Mesenchymal stem cell (in vitro differentiated cells and primary cell): ENCODE results near the gene TNNT3.
"Not testable (repeated sequence)": the region's sequence is repeated elsewhere in the genome, so short reads cannot be mapped to it uniquely, and the experiment has no call there.

Experiments
- DNase-seq: peaks from one replicate; pipeline ENCODE4 v3.0.0-alpha.2; 2013
- H2AFZ ChIP-seq: one replicate; pipeline ENCODE4 v1.6.1; 2013; ENCODE audit warnings: low read depth, mild to moderate bottlenecking, control low read depth, inconsistent platforms, low read length, moderate library complexity
- H2AK5ac ChIP-seq: 2 replicates; pipeline ENCODE4 v1.6.1; 2013; ENCODE audit warnings: low read length, moderate library complexity, mild to moderate bottlenecking, inconsistent platforms; ENCODE audit not compliant: severe bottlenecking
- H2BK120ac ChIP-seq: one replicate; pipeline ENCODE4 v1.6.1; 2013; ENCODE audit warnings: low read depth, mild to moderate bottlenecking, inconsistent platforms, low read length, moderate library complexity
- H2BK12ac ChIP-seq, 2 experiments: one replicate each; pipeline ENCODE4 v1.6.1; 2013; ENCODE audit warnings: inconsistent platforms in 2 of 2, low read length in 2 of 2, mild to moderate bottlenecking in 2 of 2, moderate library complexity in 2 of 2, control low read depth in 1 of 2
- H2BK15ac ChIP-seq: one replicate; pipeline ENCODE4 v1.6.1; 2013; ENCODE audit warnings: mild to moderate bottlenecking, low read depth, inconsistent platforms; ENCODE audit not compliant: poor library complexity, severe bottlenecking
- H2BK5ac ChIP-seq: 2 replicates; pipeline ENCODE4 v1.6.1; 2013; ENCODE audit warnings: low read depth, mild to moderate bottlenecking, low read length, control low read depth, inconsistent platforms; ENCODE audit not compliant: poor library complexity, severe bottlenecking
- H3K14ac ChIP-seq, 2 experiments: one replicate each; pipeline ENCODE4 v1.6.1; 2013; ENCODE audit warnings: inconsistent platforms in 2 of 2, low read length in 2 of 2, control low read depth in 1 of 2, mild to moderate bottlenecking in 1 of 2, moderate library complexity in 1 of 2
- H3K18ac ChIP-seq, 2 experiments: one replicate each; pipeline ENCODE4 v1.6.1; 2013; ENCODE audit warnings: inconsistent platforms in 2 of 2, low read length in 2 of 2, control low read depth in 1 of 2, low read depth in 1 of 2, mild to moderate bottlenecking in 1 of 2
- H3K23ac ChIP-seq, 2 experiments: one replicate each; pipeline ENCODE4 v1.6.1; 2013; ENCODE audit warnings: inconsistent platforms in 2 of 2, low read length in 2 of 2, mild to moderate bottlenecking in 2 of 2, moderate library complexity in 2 of 2, control low read depth in 1 of 2
- H3K27ac ChIP-seq: 2 replicates; pipeline ENCODE4 v1.5.1; 2013; ENCODE audit warnings: mild to moderate bottlenecking, moderate library complexity, low read length, control low read depth, inconsistent platforms; ENCODE audit not compliant: poor library complexity, severe bottlenecking
- H3K27me3 ChIP-seq, 2 experiments: 2 replicates each; pipeline versions ENCODE4 v1.6.1 to v1.7.0; 2013; ENCODE audit warnings: low read length in 2 of 2, mild to moderate bottlenecking in 2 of 2, moderate library complexity in 2 of 2, control low read depth in 1 of 2, inconsistent platforms in 1 of 2; ENCODE audit not compliant: control insufficient read depth in 1 of 2, insufficient read depth in 1 of 2
- H3K36me3 ChIP-seq, 2 experiments: 2 replicates each; pipeline versions ENCODE4 v1.6.1 to v1.7.0; 2013; ENCODE audit warnings: low read length in 2 of 2, control low read depth in 1 of 2, inconsistent platforms in 1 of 2, low read depth in 1 of 2, mild to moderate bottlenecking in 1 of 2; ENCODE audit not compliant: insufficient read depth in 2 of 2, control insufficient read depth in 1 of 2
- H3K4ac ChIP-seq, 2 experiments: one replicate each; pipeline ENCODE4 v1.6.1; 2013; ENCODE audit warnings: inconsistent platforms in 2 of 2, low read length in 2 of 2, mild to moderate bottlenecking in 2 of 2, moderate library complexity in 2 of 2, control low read depth in 1 of 2, low read depth in 1 of 2
- H3K4me1 ChIP-seq: 2 replicates; pipeline ENCODE4 v1.6.1; 2013; ENCODE audit warnings: low read depth, low read length, control low read depth; ENCODE audit not compliant: control insufficient read depth, insufficient read depth
- H3K4me2 ChIP-seq: 2 replicates; pipeline ENCODE4 v1.6.1; 2013; ENCODE audit warnings: low read length, mild to moderate bottlenecking, inconsistent platforms; ENCODE audit not compliant: poor library complexity, severe bottlenecking
- H3K4me3 ChIP-seq, 2 experiments: 2 replicates each; pipeline versions ENCODE4 v1.5.1 to v1.7.0; 2013; ENCODE audit warnings: low read length in 2 of 2, mild to moderate bottlenecking in 2 of 2, control low read depth in 1 of 2, low read depth in 1 of 2; ENCODE audit not compliant: insufficient read depth in 1 of 2
- H3K79me1 ChIP-seq: replicated peaks from 2 replicates; pipeline ENCODE4 v1.6.1; 2013; ENCODE audit warnings: mild to moderate bottlenecking, control low read depth, low read length, inconsistent platforms; ENCODE audit not compliant: poor library complexity, severe bottlenecking
- H3K9ac ChIP-seq: 2 replicates; pipeline ENCODE4 v1.7.0; 2013; ENCODE audit warnings: mild to moderate bottlenecking, low read length, moderate library complexity
- H3K9me3 ChIP-seq: 2 replicates; pipeline ENCODE4 v1.7.0; 2013; ENCODE audit warnings: mild to moderate bottlenecking, low read length; ENCODE audit not compliant: control insufficient read depth
- H4K8ac ChIP-seq: one replicate; pipeline ENCODE4 v1.6.1; 2013; ENCODE audit warnings: inconsistent platforms, mild to moderate bottlenecking, low read length, moderate library complexity
- H4K91ac ChIP-seq: one replicate; pipeline ENCODE4 v1.6.1; 2013; ENCODE audit warnings: mild to moderate bottlenecking, low read length, inconsistent platforms
- WGBS: methylation state at CpG from one replicate; pipeline ENCODE4 v1.1.7; 2013; ENCODE audit warnings: mixed read lengths; 5-methylcytosine and 5-hydroxymethylcytosine counted together

TNNT3 gene

DNA sequence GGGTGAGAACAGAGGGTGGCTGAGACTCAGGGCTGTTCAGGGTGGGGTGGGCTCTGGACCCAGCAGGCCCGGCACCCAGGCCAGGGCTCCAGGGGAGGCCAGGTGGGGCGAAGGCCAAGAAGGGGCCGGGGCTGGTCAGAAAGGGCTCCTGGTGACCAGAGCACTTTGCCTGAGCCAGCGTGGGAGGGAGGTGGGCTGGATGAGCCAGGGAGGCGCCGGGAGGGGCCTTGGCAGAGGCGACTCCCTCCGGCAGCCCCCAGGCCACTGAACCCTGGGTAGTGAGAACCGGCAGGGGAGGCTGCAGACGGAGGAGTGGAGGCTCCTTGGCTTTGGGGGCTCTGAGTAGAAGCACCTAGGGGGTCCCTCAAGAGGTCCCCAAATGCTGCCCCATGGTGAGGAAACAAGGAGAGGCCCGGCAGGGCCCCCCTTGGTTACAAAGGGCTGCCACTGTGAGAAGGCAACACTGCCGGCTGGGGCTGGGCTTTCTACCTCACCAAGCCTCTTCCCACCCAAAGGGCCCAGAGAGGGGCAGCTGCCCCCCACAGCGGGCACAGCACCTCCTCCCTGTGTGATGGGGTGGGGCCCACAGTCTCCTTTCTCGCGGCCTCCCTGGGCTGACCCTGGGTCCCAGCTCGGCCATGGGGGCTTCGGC, 44.9 kb upstream of the TNNT3 start:
- Histone ChIP-seq H3K18ac (peak overlapping the region in 1 of 2 experiments; percentile 95), H2BK120ac (peak overlapping the region; percentile 50), H3K9ac (peak overlapping the region; percentile 77), H3K4ac (peak overlapping the region; percentile 9 to 60), H2BK5ac (peak overlapping the region; percentile 32), H3K4me1 (peaks cover 74% of the 10 kb centered on the region), H4K91ac (peak overlapping the region; percentile 82), H3K4me3 (peak overlapping the region in 1 of 2 experiments; percentile 53), H2AK5ac (peak overlapping the region; percentile 45), H2BK12ac (peak overlapping the region; percentile 42 to 48), H4K8ac (peak overlapping the region; percentile 27), H2BK15ac (peak overlapping the region; percentile 33), H3K14ac (peak overlapping the region in 1 of 2 experiments; percentile 12), H3K27me3 (peaks cover 0 to 13% of the 10 kb centered on the region in 2 experiments)
- not testable (repeated sequence) for H2AFZ ChIP-seq, H3K27ac ChIP-seq, H3K9me3 ChIP-seq, H3K4me2 ChIP-seq, H3K23ac ChIP-seq, DNase-seq, H3K79me1 ChIP-seq, H3K36me3 ChIP-seq
- WGBS: 89% methylated on average over 17 of the region's 17 CpGs

GRCh38 chr11:1875093-1875850, 44.2 kb upstream of the TNNT3 start:
- Histone ChIP-seq H2BK15ac (peak overlapping the region; percentile 33), H3K9ac (peak overlapping the region; percentile 77), H2BK12ac (peak overlapping the region; percentile 42 to 90), H3K4me1 (peaks cover 81% of the 10 kb centered on the region), H2BK120ac (peak overlapping the region; percentile 50), H3K36me3 (no peaks in the 10 kb centered on the region), H3K27me3 (peaks cover 0 to 6% of the 10 kb centered on the region in 2 experiments), H2AFZ (no peak overlapping the region), H2BK5ac (peak overlapping the region; percentile 81), H3K4me3 (peak overlapping the region in 1 of 2 experiments; percentile 61), H3K27ac (no peak overlapping the region), H3K9me3 (no peaks in the 10 kb centered on the region), H3K18ac (peak overlapping the region; percentile 63 to 95), H3K4me2 (no peak overlapping the region), H3K14ac (peak overlapping the region in 1 of 2 experiments; percentile 71), H4K8ac (peak overlapping the region; percentile 59), H3K4ac (peak overlapping the region; percentile 9 to 60), H3K79me1 (peaks cover 2% of the 10 kb centered on the region), H4K91ac (peak overlapping the region; percentile 94), H2AK5ac (peak overlapping the region; percentile 45), H3K23ac (no peak overlapping the region)
- WGBS: 78% methylated on average over 24 of the region's 28 CpGs
- no peak for DNase-seq

DNA sequence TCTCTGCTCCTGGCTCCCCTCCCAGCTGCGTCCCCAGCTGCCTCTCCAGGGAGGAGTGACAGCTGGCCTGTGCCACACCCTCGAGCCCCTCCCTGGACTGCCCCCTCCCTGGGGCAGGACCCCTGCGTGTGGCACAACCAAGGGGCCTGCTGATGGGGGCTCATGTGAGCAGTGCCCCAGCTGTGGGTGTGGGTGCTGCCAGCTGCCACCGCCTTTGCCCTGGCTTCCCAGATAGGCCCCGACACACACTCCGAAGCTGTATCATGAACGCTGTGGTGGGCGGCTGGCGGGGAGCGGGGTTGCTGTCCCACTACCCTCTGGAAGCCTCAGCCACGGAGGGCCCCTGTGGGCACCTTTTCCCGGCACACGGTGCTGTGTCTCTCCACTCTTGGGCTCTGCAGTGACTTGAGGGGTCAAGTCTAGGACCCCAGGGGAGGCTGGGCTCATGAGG, 43.6 kb upstream of the TNNT3 start:
- not testable (repeated sequence) for H2BK5ac ChIP-seq, H3K9me3 ChIP-seq, H3K27ac ChIP-seq, H2AK5ac ChIP-seq, H3K4me2 ChIP-seq, H2AFZ ChIP-seq, DNase-seq, H3K79me1 ChIP-seq, H3K27me3 ChIP-seq, H3K36me3 ChIP-seq, H3K23ac ChIP-seq
- peak overlapping the region in 1 of 2 experiments; percentile 95 for H3K18ac ChIP-seq
- peak overlapping the region; percentile 77 for H3K9ac ChIP-seq
- peak overlapping the region; percentile 15 for H2BK15ac ChIP-seq
- H3K4me3 ChIP-seq: peak overlapping the region in 1 of 2 experiments; percentile 58
- peak overlapping the region; percentile 75 for H2BK120ac ChIP-seq
- H4K91ac ChIP-seq: peak overlapping the region; percentile 94
- 79% methylated on average over 13 of the region's 13 CpGs for WGBS
- peak overlapping the region; percentile 42 to 89 for H3K4ac ChIP-seq
- peak overlapping the region in 1 of 2 experiments; percentile 79 for H3K14ac ChIP-seq
- H4K8ac ChIP-seq: peak overlapping the region; percentile 92
- H3K4me1 ChIP-seq: peaks cover 82% of the 10 kb centered on the region
- H2BK12ac ChIP-seq: peak overlapping the region in 1 of 2 experiments; percentile 99
